Measurements from ENCODE around the gene SLC6A1. TPM values are rescaled to one million over a fixed set of nuclear protein-coding genes. Genes with fewer than 3 reads are reported as not detected.
A peak's percentile ranks its signal among the peaks of the same experiment; 100 is the strongest.

Gene SLC6A1
- total RNA-seq, 1 experiment from 2014 or later, result not detected

DNA sequence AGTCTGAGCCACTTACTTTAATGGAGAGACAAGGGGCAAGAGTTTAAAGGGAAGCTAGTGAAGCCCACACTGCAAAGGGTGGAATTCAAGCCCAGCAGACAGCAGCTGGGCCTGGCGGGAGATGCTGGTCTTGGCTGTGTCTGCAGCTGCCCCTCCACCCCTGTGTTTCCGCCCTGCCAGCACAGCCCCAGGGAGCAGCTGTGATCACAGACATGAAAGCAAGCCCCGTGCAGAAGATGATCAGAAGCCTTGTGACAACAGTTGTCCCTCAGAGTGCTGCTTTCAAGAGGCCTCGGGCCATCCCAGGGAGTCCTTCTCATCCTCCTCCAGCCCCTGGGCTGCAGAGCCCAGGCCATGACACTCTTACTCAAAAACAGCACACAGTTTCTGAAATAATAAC, 24.1 kb upstream of the SLC6A1 start:
- DNase-seq (ENCODE audit: extremely low read depth, low read depth), result no peak

DNA sequence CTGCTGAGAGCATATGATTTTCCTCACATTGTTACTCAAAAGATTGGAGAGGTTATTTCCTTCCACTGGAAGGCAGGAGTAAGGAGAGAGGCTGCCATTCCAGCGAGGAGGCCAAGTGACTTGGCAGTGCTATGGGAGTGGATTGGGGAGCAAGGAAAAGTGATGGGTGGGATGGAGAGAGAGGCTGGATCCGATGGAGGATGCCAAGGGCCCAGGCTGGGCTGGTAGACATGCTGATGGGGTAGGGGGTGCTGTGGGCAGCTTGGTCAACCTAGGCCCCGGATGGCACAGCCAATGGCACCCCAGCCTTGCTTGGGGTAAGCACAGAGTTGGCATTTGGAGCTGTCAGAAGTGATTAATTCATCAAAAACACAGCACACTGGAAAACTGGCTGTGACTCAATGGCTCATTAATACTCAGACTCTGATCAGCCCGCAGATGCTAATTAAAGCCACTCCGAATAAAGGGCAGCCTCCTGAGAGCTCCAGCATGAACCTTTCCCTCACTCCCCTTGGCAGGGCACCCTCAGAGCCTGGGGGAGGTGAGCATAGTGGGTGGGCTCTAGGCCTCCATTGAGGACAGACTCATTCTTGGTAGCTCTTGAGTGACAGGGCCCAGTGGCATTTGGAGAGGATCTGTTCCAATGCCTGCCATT, 22.1 kb upstream of the SLC6A1 start:
- DNase-seq (ENCODE audit: extremely low read depth, low read depth), result no peak

GRCh38 chr3:10972072-10972782, 20.3 kb upstream of the SLC6A1 start:
- no peak for DNase-seq (ENCODE audit: extremely low read depth, low read depth)

DNA sequence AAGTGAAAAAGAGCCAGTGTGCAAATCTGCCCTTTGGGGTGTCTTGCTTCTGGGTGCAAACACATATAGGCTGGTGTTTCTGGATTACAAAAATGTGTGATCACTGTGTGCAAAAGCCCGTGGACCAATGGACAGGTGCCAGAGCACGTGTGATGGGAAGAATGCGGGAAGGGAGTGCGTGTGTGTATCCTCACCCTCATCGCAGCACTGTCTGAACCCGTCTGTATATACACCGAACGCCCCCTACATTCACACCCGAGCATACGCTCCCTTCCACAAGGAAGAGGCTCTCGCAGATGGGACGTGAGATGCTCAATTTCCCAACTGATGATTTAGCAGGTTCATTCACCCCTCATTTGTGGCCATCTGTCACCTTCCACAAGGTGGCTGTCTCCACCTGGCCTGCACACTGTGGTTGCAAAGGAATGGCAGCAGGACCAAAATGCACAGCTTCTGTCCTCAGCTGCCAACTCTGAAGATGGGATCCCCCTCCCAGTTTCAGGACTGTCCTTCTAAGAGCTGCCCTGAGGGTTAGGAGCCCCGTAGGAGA, 19.4 kb upstream of the SLC6A1 start:
- DNase-seq (ENCODE audit: extremely low read depth, low read depth), result no peak

- DNase-seq (ENCODE audit: extremely low read depth, low read depth), result no peak
Observed at GRCh38 chr3:10974131-10974530, 18.4 kb upstream of the SLC6A1 start.

- no peak for DNase-seq (ENCODE audit: extremely low read depth, low read depth)
Observed at GRCh38 chr3:10974746-10975375, 17.7 kb upstream of the SLC6A1 start.

GRCh38 chr3:10975695-10976234, 16.8 kb upstream of the SLC6A1 start:
- DNase-seq (ENCODE audit: extremely low read depth, low read depth), result no peak

DNA sequence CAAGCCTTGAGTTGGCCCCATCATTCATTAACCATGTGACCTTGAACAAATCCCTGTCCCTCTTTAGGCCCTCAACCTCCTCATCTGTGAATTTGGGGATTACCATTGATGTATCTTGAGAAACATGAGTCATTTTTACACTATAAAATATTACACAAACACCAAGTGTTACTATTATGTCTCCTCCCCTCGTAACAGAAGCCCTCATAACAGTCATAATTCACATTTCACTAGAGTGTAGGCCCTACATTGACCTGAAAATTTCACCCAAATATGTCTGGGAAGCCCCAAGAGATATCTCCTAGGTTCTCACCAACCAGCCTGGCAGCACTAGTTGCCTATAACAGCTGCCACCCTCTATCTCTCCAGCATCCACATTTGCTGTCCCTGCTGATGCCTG, 15.8 kb upstream of the SLC6A1 start:
- DNase-seq (ENCODE audit: extremely low read depth, low read depth), result no peak

- DNase-seq (ENCODE audit: extremely low read depth, low read depth), result no peak
Observed at GRCh38 chr3:10977892-10978510, 14.5 kb upstream of the SLC6A1 start.

- no peak for DNase-seq (ENCODE audit: extremely low read depth, low read depth)
Observed at GRCh38 chr3:10978956-10979355, 13.6 kb upstream of the SLC6A1 start.

DNA sequence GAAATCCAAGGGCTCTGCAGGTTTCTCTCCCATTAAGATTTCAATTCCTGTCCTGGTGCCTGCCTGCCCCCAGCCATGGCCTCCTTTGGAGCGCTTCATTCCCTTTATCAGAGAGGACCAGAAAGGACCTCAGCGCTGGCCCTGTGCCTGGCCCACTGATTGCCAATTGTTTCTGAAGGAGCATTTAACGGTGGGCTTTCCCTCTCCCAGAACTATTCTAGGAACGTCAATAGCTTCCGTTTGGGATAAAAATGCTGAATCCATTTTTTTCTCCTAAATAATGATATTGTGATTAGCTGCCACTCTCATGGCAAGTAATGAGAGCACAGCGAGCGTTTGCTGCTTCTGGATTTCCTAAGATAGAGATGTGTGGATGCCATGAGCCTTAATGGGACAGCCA, 12.2 kb upstream of the SLC6A1 start:
- no peak for DNase-seq (ENCODE audit: extremely low read depth, low read depth)

- DNase-seq (ENCODE audit: extremely low read depth, low read depth), result no peak
Observed at GRCh38 chr3:10981031-10981430, 11.5 kb upstream of the SLC6A1 start.

GRCh38 chr3:10981961-10982360, 10.6 kb upstream of the SLC6A1 start:
- DNase-seq (ENCODE audit: extremely low read depth, low read depth), result no peak

- no peak for DNase-seq (ENCODE audit: extremely low read depth, low read depth)
Observed at GRCh38 chr3:10982782-10983181, 9.8 kb upstream of the SLC6A1 start.

- DNase-seq (ENCODE audit: extremely low read depth, low read depth), result peak; percentile 26
Observed at GRCh38 chr3:10983219-10983916, 9.2 kb upstream of the SLC6A1 start.

DNA sequence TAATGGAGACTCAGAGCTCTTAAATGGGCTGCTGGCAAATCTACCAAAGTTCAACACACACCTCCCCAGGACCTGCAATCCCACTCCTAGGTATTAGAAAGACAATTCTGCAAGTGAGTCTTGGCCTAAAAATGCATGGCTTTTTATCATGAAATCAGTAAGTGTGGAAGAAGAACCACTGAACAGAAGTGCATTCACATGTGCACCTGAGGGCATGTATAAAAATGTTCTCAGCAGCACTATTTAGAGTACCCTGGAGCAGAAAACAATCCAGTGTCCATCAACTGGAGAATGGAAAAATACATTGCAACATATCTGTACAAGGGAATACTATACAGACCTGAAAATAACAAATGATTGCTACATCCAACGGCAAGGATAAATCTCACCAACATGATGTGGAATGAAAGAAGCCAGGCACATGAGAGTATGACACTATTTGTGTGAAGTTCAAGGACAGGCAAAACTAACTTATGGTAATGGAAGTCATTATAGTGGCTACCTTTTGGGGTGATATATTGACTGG, 8.1 kb upstream of the SLC6A1 start:
- DNase-seq (ENCODE audit: extremely low read depth, low read depth), result no peak

DNA sequence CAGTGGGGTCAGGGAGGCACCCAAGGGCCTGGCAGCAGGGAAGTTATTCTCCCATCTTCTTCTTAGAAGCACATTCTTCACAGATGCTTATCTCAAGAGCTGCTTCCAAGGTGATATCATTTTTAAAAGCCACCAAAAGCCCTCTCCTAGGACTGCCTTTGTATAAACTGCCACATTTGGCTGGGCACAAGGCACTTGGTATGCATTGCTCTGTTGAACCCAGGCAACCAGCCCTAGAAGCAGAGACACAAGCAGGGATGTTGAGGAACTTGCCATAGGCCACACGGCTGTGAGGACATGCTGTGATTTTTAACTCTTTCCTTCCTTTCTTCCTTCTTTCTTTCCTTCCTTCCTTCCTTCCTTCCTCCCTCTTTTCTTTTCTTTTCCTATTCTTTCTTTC, 7.4 kb upstream of the SLC6A1 start:
- no peak for DNase-seq (ENCODE audit: extremely low read depth, low read depth)

DNA sequence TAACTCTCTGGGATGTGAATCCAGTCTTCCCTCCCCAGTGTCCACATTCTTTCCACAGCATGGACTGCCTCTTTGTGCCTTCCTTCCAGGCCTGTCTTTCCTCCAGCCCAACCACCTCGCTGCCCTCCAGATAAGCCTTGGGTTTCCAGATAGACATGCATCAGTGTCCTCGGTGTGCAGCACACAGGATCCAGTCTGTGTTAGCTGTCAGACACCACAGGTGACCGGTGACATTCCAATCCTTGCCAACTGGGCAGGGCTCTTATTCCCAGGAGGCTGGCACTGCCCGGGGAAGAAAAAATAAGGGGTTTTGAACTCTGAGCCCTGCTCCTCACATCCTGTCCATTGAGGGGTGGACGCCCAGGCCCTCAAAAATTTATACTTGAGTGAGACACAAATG, 6.0 kb upstream of the SLC6A1 start:
- DNase-seq (ENCODE audit: extremely low read depth, low read depth), result no peak

GRCh38 chr3:10988001-10988665, 4.4 kb upstream of the SLC6A1 start:
- no peak for DNase-seq (ENCODE audit: extremely low read depth, low read depth)

All from NCI-H460 (cell line).